RWPE1 (cell line): ENCODE measurements around the gene AUTS2.
"Not testable (repeated sequence)": the region's sequence is repeated elsewhere in the genome, so short reads cannot be mapped to it uniquely, and the experiment has no call there.

ENCODE experiments used
- CTCF ChIA-PET: fragments of 350-600 bp; sonication (Branson Sonifier 250); formaldehyde crosslinking; extraction: SDS; loops from one replicate; lab custom pipeline; 2021; lab: Yijun Ruan, JAX
- POLR2A ChIA-PET: fragments of 400-600 bp; formaldehyde crosslinking; extraction: SDS; loops from one replicate; lab custom pipeline; 2020; ENCODE audit warnings: antibody characterized with exemption; ENCODE audit not compliant: low non-redundant PET; lab: Yijun Ruan, JAX
- DNase-seq: peaks from one replicate; pipeline ENCODE4 v3.0.0; 2012; ENCODE audit warnings: low spot score
- H3K27ac ChIP-seq: fragments of 450-650 bp; 2 replicates; pipeline ENCODE4 v1.5.1; 2017
- TF ChIP-seq, protein P1 (sequence below): fragments of 450-650 bp; conservative IDR thresholded peaks from 2 replicates; pipeline ENCODE4 v1.5.1; 2017; ENCODE audit warnings: low read depth, mild to moderate bottlenecking

AUTS2 gene

DNA sequence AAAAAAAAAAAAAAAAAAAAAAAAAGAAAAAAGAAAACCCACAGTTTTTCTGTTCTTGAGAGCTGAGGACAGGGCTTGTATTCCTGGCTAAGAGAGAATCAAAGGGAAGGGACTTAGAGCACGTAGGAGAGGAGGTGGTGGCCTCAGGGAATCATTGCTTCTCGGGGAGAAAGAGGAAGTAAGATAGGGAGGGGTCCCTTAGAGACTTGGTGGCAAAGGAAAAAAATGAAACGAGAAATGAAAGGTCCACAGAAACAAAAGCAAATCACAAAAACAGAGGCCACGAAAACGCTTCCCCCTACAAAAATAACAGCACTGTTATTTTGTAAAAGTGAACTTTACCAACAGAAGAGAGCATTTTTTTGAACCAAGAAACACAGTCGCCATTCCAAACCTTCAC lies 1210.6 kb downstream of the AUTS2 start:
- DNase-seq = no peak
- ChIA-PET POLR2A (no interaction called here), CTCF (no interaction called here)
- TF ChIP-seq, protein P1, sequence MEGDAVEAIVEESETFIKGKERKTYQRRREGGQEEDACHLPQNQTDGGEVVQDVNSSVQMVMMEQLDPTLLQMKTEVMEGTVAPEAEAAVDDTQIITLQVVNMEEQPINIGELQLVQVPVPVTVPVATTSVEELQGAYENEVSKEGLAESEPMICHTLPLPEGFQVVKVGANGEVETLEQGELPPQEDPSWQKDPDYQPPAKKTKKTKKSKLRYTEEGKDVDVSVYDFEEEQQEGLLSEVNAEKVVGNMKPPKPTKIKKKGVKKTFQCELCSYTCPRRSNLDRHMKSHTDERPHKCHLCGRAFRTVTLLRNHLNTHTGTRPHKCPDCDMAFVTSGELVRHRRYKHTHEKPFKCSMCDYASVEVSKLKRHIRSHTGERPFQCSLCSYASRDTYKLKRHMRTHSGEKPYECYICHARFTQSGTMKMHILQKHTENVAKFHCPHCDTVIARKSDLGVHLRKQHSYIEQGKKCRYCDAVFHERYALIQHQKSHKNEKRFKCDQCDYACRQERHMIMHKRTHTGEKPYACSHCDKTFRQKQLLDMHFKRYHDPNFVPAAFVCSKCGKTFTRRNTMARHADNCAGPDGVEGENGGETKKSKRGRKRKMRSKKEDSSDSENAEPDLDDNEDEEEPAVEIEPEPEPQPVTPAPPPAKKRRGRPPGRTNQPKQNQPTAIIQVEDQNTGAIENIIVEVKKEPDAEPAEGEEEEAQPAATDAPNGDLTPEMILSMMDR = no peak
- no peak overlapping the region for H3K27ac ChIP-seq

DNA sequence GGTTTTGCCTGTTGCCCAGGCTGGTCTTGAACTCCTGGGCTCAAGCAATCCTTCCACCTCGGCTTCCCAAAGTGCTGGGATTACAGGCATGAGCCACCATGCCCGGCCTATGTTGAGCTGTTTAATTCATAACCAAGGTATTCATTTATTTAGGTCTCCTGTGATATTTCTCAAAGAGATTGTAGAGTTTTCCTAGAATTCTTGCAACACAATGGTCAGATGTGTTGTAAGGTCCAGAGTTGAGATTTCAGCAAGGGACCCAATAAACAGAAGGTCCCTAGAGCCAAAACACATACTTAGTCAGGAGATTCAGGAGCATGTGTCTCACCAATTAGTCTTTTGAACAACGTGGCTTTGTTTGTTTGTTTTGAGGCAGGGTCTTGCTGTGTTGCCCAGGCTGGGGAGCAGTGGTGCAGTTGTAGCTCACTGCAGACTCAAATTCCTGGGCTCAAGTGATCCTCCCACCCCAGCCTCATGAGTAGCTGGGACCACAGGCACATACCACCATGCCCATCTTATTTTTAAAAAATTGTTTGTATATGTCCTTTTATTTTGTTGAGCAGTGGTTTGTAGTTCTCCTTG lies 1212.4 kb downstream of the AUTS2 start:
- ChIA-PET CTCF (no interaction called here), POLR2A (no interaction called here)
- no peak for DNase-seq

DNA sequence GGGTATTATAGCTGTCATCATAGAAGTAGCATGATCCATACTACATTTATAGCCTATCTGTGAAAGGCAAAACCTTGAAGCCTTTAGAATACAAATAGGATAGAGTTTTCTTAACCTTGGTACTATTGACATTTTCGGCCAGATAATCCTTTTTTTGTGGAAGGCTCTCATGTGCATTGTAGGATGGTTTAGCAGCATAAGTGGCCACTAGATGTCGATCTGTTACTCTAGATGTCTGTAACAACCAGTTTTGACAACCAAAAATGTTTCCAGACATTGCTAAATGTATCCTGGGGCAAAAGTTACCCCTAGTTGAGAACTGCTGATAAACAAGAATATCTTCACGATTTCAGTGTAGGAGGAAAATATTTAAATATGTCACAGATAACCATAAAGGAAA lies 1214.2 kb downstream of the AUTS2 start:
- ChIA-PET CTCF (interaction anchor here (0.8 kb wide), 1 partner anchor 391 kb away, joined by 5 read pairs; no protein-coding TSS in a partner anchor), POLR2A (no interaction called here)
- TF ChIP-seq, protein P1 = no peak
- no peak overlapping the region for H3K27ac ChIP-seq
- no peak for DNase-seq

More for the DNA sequence above, 1212.4 kb downstream of the AUTS2 start:
- TF ChIP-seq, protein P1 = no peak
- H3K27ac ChIP-seq = no peak overlapping the region

DNA sequence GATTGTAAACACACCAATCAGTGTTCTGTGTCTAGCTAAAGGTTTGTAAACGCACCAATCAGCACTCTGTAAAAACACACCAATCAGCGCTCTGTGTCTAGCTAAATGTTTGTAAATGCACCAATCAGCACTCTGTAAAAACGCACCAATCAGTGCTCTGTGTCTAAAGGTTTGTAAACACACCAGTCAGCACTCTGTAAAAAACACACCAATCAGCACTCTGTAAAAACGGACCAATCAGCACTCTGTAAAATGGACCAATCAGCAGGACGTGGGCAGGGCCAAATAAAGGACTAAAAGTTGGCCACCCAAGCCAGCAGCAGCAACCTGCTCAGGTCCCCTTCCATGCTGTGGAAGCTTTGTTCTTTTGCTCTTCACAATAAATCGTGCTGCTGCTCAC lies 1224.2 kb downstream of the AUTS2 start:
- H3K27ac ChIP-seq, POLR2A ChIA-PET, DNase-seq: not testable (repeated sequence)
- CTCF ChIA-PET = interaction anchor here (0.6 kb wide), 1 partner anchor 124 kb away, joined by 4 read pairs; no protein-coding TSS in a partner anchor

DNA sequence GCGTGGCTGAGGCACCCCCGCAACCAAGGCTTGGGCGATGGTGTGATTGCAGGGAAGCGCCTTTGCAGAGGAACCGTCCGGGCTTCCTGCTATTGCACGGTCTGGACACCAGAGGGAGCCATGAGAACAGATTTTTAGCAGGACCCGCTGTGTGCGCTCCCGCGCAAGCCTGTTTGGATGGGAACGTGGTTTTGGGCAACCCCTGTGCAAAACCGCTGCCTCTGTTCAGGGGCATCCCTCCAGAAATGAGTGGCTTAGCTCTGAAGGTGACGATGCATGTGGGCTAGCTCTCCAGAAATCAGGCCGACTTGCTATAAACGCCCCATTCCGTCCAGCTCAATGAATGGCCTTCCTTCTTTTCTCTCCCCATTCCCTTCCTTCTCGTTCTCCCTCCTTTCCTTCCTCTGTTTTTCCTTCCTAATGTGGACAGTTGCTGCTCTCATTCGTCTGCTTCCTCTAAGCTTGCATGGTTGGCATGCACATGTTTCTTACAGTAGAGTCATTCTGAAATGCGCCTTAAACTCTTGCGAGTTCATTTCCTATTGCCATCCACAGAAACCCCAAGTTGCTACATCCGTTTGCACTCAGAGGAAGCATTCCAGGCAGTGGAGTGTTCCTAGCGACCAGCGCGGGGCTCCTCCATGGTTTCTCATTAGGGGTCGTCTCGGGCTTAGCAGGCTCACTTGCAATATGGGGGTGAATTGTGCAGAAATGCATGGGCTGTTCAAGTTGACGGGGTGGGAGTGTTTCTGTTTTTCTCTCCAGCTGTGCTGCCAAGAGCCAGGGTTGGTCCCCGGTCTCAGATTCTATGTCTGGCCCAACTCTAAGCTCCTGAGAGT lies 1231.2 kb downstream of the AUTS2 start:
- H3K27ac ChIP-seq = no peak overlapping the region
- POLR2A ChIA-PET = no interaction called here
- peak; percentile 53 for DNase-seq

DNA sequence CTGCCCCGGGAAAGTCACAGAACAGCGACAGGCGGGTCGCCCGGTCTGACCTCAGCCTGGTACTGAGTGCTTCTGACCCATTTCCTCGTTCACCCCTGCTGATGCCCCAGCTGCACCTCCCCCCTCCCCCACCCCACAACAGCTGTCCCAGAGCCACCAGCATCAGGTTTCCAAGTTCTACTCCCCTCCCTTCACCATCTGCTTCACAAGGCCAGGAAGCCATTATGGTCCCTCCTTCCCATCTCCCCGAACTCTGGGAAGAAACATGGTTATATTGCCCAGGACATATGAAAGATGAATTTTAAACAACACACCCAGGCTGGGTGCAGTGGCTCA lies 1231.8 kb downstream of the AUTS2 start:
- ChIA-PET CTCF (interaction anchor here (0.6 to 1.9 kb wide), 2 partner anchors 93 to 906 kb away, joined by 3 to 8 read pairs; no protein-coding TSS in a partner anchor), POLR2A (no interaction called here)
- TF ChIP-seq, protein P1 = no peak
- no peak for DNase-seq
- H3K27ac ChIP-seq = no peak overlapping the region

More for the DNA sequence above, 1231.2 kb downstream of the AUTS2 start:
- TF ChIP-seq, protein P1 = peak; percentile 80
- CTCF ChIA-PET = interaction anchor here (0.6 to 1.9 kb wide), 6 partner anchors 12 to 951 kb away, joined by 3 to 8 read pairs (median 3); no protein-coding TSS in a partner anchor

DNA sequence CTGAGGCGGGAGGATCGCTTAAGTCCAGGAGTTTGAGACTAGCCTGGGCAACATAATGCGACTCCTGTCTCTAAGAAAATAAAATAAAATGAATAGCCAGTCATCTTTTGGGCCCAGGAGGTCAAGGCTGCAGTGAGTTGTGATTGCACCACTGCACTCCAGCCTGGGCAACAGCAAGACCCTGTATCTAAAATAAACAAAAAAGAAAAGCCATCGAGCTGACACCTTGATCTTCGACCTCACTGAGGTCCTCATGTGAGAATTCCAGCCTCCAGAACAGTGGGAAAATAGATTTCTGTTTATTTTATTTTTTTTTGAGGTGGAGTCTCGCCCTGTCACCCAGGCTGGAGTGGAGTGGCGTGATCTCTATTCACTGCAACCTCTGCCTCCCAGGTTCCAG lies 1232.2 kb downstream of the AUTS2 start:
- no peak for DNase-seq
- TF ChIP-seq, protein P1 = no peak
- CTCF ChIA-PET = interaction anchor here (0.6 kb wide), 1 partner anchor 93 kb away, joined by 3 read pairs; no protein-coding TSS in a partner anchor
- POLR2A ChIA-PET = no interaction called here
- H3K27ac ChIP-seq = no peak overlapping the region
